Neural cell (in vitro differentiated cells): ENCODE results near the gene FERMT3. TPM values are rescaled to one million over a fixed set of nuclear protein-coding genes. Genes with fewer than 3 reads are reported as not detected.
A peak's percentile ranks its signal among the peaks of the same experiment; 100 is the strongest.

Experiments used
- H2AFZ ChIP-seq: fragments of 200-600, 300-800 bp; sonication (generic), shearing (Covaris generic); 2 replicates; pipeline ENCODE4 v1.6.0; 2014; ENCODE audit warnings: low read depth, mild to moderate bottlenecking, antibody characterized with exemption, low read length, moderate library complexity
- H3F3A ChIP-seq: fragments of 200-600 bp; shearing (Covaris generic); 2 replicates; pipeline ENCODE4 v1.6.1; 2016; ENCODE audit warnings: mild to moderate bottlenecking, moderate library complexity, mixed read lengths, antibody characterized with exemption, low read length; ENCODE audit not compliant: insufficient read depth, poor library complexity, severe bottlenecking
- H3K27ac ChIP-seq: fragments of 200-600, 300-800 bp; sonication (generic), shearing (Covaris generic); 2 replicates; pipeline ENCODE4 v1.5.1; 2014; ENCODE audit warnings: mild to moderate bottlenecking, low read length, moderate library complexity
- H3K27me3 ChIP-seq: fragments of 300-800, 200-600 bp; sonication (generic), shearing (Covaris generic); 2 replicates; pipeline ENCODE4 v1.6.0; 2014; ENCODE audit warnings: mild to moderate bottlenecking, low read depth, low read length, moderate library complexity; ENCODE audit not compliant: insufficient read depth
- H3K36me3 ChIP-seq: fragments of 300-800, 200-600 bp; sonication (generic), shearing (Covaris generic); 2 replicates; pipeline ENCODE4 v1.5.1; 2014; ENCODE audit warnings: mild to moderate bottlenecking, antibody characterized with exemption, low read length, moderate library complexity; ENCODE audit not compliant: insufficient read depth
- H3K4me2 ChIP-seq: fragments of 300-800, 200-600 bp; sonication (generic), shearing (Covaris generic); 2 replicates; pipeline ENCODE4 v1.6.0; 2014; ENCODE audit warnings: mild to moderate bottlenecking, low read length
- H3K4me3 ChIP-seq: fragments of 300-800, 200-600 bp; sonication (generic), shearing (Covaris generic); 2 replicates; pipeline ENCODE4 v1.5.1; 2014; ENCODE audit warnings: mild to moderate bottlenecking, low read length, moderate library complexity
- H3K79me2 ChIP-seq: fragments of 200-600 bp; shearing (Covaris generic); replicated peaks from 2 replicates; pipeline ENCODE4 v1.6.0; 2014; ENCODE audit warnings: mild to moderate bottlenecking, low read length, moderate library complexity; ENCODE audit not compliant: insufficient read depth
- H3K9ac ChIP-seq: fragments of 300-800, 200-600 bp; sonication (generic), shearing (Covaris generic); 2 replicates; pipeline ENCODE4 v1.6.1; 2016; ENCODE audit warnings: mild to moderate bottlenecking, low read length, mixed read lengths
- H3K9me2 ChIP-seq: fragments of 200-600 bp; shearing (Covaris generic); 2 replicates; pipeline ENCODE4 v1.6.1; 2016; ENCODE audit warnings: mild to moderate bottlenecking, low read length, mixed read lengths; ENCODE audit not compliant: insufficient read depth
- H3K9me3 ChIP-seq: fragments of 200-600, 300-800 bp; sonication (generic), shearing (Covaris generic); 2 replicates; pipeline ENCODE4 v1.6.1; 2016; ENCODE audit warnings: mild to moderate bottlenecking, mixed run types, low read length, moderate library complexity, mixed read lengths
- H4K20me1 ChIP-seq: fragments of 200-600 bp; shearing (Covaris generic); 2 replicates; pipeline ENCODE4 v1.6.1; 2016; ENCODE audit warnings: mild to moderate bottlenecking, mixed run types; ENCODE audit not compliant: insufficient read depth
- EP300 ChIP-seq: fragments of 450-650 bp; conservative IDR thresholded peaks from 2 replicates; pipeline ENCODE4 v1.6.1; 2014; ENCODE audit warnings: antibody characterized with exemption, mild to moderate bottlenecking, moderate library complexity; ENCODE audit not compliant: poor library complexity, severe bottlenecking
- EZH2 ChIP-seq: fragments of 200-600, 300-800 bp; shearing (Covaris generic), sonication (generic); IDR thresholded peaks from 2 replicates; pipeline ENCODE4 v1.6.1; 2014; ENCODE audit warnings: antibody characterized with exemption, low read length, borderline replicate concordance, mild to moderate bottlenecking; ENCODE audit not compliant: insufficient read depth, poor library complexity, severe bottlenecking
- MXI1 ChIP-seq: fragments of 450-650 bp; conservative IDR thresholded peaks from 2 replicates; pipeline ENCODE4 v1.6.1; 2014; ENCODE audit warnings: antibody characterized with exemption, mild to moderate bottlenecking; ENCODE audit not compliant: poor library complexity, severe bottlenecking
- POLR2AphosphoS5 ChIP-seq: IDR thresholded peaks from 2 replicates; pipeline ENCODE4 v1.6.1; 2012
- RAD21 ChIP-seq: fragments of 450-650 bp; conservative IDR thresholded peaks from 2 replicates; pipeline ENCODE4 v1.6.1; 2014; ENCODE audit warnings: antibody characterized with exemption, mild to moderate bottlenecking, moderate library complexity
- SMC3 ChIP-seq: fragments of 450-650 bp; conservative IDR thresholded peaks from 2 replicates; pipeline ENCODE4 v1.6.1; 2014; ENCODE audit warnings: antibody characterized with exemption, mild to moderate bottlenecking, moderate library complexity; ENCODE audit not compliant: poor library complexity
- TAF1 ChIP-seq: IDR thresholded peaks from 2 replicates; pipeline ENCODE4 v1.6.1; 2012; ENCODE audit warnings: low read depth
- polyA plus RNA-seq: library from polyadenylated mRNA; depleted of rRNA; stranded (reverse); fragments of >200 nt; gene quantifications from 2 replicates; pipeline ENCODE4 v1.2.3, GENCODE V29; 2014
- TF ChIP-seq, protein P1 (sequence below): IDR thresholded peaks from 2 replicates; pipeline ENCODE4 v1.6.1; 2012; ENCODE audit warnings: borderline replicate concordance
- TF ChIP-seq, protein P2 (sequence below): fragments of 450-650 bp; IDR thresholded peaks from 2 replicates; pipeline ENCODE4 v1.5.1; 2014; ENCODE audit warnings: antibody characterized with exemption, mild to moderate bottlenecking, moderate library complexity; ENCODE audit not compliant: poor library complexity, severe bottlenecking

Gene FERMT3
- polyA plus RNA-seq, 1 donor from 2014 or later, result 0.89 TPM

DNA sequence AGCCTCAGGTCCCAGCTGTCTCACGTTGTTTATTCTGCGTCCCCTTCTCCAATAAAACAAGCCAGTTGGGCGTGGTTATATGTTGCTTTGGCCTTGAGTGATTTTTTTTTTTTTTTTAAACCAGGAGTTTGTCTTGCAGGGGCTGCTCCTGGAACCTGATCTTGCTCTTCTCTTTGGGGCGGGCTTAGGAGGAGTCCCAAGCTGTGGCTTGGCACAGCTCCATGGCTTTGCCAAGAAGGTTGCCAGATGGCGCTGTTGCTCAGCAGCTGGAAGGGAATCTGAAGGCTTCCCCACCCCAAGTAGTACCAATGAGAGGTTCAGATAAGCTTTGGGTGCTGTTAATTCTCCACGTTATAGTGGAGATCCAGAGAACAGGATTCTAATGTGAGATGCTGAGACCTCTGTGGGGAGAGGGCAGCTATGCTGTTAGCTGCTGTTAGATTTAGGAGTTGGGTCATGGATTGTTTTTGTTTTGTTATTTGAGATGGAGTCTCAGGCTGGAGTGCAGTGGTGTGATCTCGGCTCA is 2.0 kb upstream of the FERMT3 start:
- no peaks in the 10 kb centered on the region for H4K20me1 ChIP-seq
- H3F3A ChIP-seq, result no peaks in the 10 kb centered on the region
- no peak overlapping the region for H2AFZ ChIP-seq
- TF ChIP-seq POLR2AphosphoS5 (no peak), EZH2 (no peak), RAD21 (peak; percentile 70), MXI1 (no peak), SMC3 (peak; percentile 63), EP300 (no peak), TAF1 (no peak)
- TF ChIP-seq, protein P1, sequence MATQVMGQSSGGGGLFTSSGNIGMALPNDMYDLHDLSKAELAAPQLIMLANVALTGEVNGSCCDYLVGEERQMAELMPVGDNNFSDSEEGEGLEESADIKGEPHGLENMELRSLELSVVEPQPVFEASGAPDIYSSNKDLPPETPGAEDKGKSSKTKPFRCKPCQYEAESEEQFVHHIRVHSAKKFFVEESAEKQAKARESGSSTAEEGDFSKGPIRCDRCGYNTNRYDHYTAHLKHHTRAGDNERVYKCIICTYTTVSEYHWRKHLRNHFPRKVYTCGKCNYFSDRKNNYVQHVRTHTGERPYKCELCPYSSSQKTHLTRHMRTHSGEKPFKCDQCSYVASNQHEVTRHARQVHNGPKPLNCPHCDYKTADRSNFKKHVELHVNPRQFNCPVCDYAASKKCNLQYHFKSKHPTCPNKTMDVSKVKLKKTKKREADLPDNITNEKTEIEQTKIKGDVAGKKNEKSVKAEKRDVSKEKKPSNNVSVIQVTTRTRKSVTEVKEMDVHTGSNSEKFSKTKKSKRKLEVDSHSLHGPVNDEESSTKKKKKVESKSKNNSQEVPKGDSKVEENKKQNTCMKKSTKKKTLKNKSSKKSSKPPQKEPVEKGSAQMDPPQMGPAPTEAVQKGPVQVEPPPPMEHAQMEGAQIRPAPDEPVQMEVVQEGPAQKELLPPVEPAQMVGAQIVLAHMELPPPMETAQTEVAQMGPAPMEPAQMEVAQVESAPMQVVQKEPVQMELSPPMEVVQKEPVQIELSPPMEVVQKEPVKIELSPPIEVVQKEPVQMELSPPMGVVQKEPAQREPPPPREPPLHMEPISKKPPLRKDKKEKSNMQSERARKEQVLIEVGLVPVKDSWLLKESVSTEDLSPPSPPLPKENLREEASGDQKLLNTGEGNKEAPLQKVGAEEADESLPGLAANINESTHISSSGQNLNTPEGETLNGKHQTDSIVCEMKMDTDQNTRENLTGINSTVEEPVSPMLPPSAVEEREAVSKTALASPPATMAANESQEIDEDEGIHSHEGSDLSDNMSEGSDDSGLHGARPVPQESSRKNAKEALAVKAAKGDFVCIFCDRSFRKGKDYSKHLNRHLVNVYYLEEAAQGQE, result no peak
- TF ChIP-seq, protein P2, sequence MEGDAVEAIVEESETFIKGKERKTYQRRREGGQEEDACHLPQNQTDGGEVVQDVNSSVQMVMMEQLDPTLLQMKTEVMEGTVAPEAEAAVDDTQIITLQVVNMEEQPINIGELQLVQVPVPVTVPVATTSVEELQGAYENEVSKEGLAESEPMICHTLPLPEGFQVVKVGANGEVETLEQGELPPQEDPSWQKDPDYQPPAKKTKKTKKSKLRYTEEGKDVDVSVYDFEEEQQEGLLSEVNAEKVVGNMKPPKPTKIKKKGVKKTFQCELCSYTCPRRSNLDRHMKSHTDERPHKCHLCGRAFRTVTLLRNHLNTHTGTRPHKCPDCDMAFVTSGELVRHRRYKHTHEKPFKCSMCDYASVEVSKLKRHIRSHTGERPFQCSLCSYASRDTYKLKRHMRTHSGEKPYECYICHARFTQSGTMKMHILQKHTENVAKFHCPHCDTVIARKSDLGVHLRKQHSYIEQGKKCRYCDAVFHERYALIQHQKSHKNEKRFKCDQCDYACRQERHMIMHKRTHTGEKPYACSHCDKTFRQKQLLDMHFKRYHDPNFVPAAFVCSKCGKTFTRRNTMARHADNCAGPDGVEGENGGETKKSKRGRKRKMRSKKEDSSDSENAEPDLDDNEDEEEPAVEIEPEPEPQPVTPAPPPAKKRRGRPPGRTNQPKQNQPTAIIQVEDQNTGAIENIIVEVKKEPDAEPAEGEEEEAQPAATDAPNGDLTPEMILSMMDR, result peak; percentile 67
- peaks cover 6% of the 10 kb centered on the region for H3K36me3 ChIP-seq
- no peaks in the 10 kb centered on the region for H3K9me3 ChIP-seq
- no peak overlapping the region for H3K9ac ChIP-seq
- no peaks in the 10 kb centered on the region for H3K27me3 ChIP-seq
- H3K9me2 ChIP-seq, result no peaks in the 10 kb centered on the region
- H3K79me2 ChIP-seq, result no peaks in the 10 kb centered on the region
- H3K27ac ChIP-seq, result no peak overlapping the region
- H3K4me2 ChIP-seq, result no peak overlapping the region
- no peak overlapping the region for H3K4me3 ChIP-seq

GRCh38 chr11:64207256-64208085 is 950 bp downstream of the FERMT3 start:
- peaks cover 6% of the 10 kb centered on the region for H3K36me3 ChIP-seq
- no peaks in the 10 kb centered on the region for H3K79me2 ChIP-seq
- no peaks in the 10 kb centered on the region for H3K9me3 ChIP-seq
- no peak overlapping the region for H3K9ac ChIP-seq
- H3K4me2 ChIP-seq, result no peak overlapping the region
- no peak overlapping the region for H3K27ac ChIP-seq
- no peak for TF ChIP-seq POLR2AphosphoS5
- no peak for TF ChIP-seq RAD21
- TF ChIP-seq, protein P1, result no peak
- TF ChIP-seq EP300, result no peak
- TF ChIP-seq EZH2, result no peak
- H3F3A ChIP-seq, result no peaks in the 10 kb centered on the region
- no peak overlapping the region for H2AFZ ChIP-seq
- H3K4me3 ChIP-seq, result no peak overlapping the region
- H3K27me3 ChIP-seq, result no peaks in the 10 kb centered on the region
- no peaks in the 10 kb centered on the region for H4K20me1 ChIP-seq
- no peaks in the 10 kb centered on the region for H3K9me2 ChIP-seq
